ENCODE data around the gene HOXD4. TPM values are rescaled to one million over a fixed set of nuclear protein-coding genes. Genes with fewer than 3 reads are reported as not detected.

Gene HOXD4
- total and polyA plus RNA-seq, 2 of the 4 experiments (the other 2 are of a cell fraction) = not detected

- ChIA-PET CTCF (no interaction called here), POLR2A (ENCODE audit: unreplicated experiment) (no interaction called here)
- no TSS peak for BruUV-seq (replicated peaks)
- Histone ChIP-seq H3K27ac (ENCODE audit: insufficient read depth, low read length) (no peak overlapping the region), H3K4me3 (ENCODE audit: insufficient read depth, low read depth, low read length) (no peak overlapping the region), H3K18ac (ENCODE audit: low read depth, low read length) (no peak overlapping the region), H3K79me1 (ENCODE audit: low read depth in 1 of 2, low read length in 2 of 2) (no peaks in the 10 kb centered on the region), H3K4ac (ENCODE audit: low read depth, low read length) (no peak overlapping the region), H4K8ac (ENCODE audit: low read depth in 2 of 2, low read length in 2 of 2) (no peak overlapping the region), H3K9me3 (ENCODE audit: control insufficient read depth, insufficient read depth, low read length) (no peaks in the 10 kb centered on the region), H4K91ac (ENCODE audit: insufficient read depth, low read depth, low read length) (no peak overlapping the region), H2AFZ (replicated peaks; ENCODE audit: low read length, poor library complexity) (no peak overlapping the region), H3K14ac (replicated peaks; ENCODE audit: low read depth, low read length) (no peak overlapping the region), H3K23ac (ENCODE audit: low read depth, low read length) (no peak overlapping the region), H3K36me3 (ENCODE audit: control insufficient read depth, insufficient read depth, low read length) (no peaks in the 10 kb centered on the region), H2BK120ac (ENCODE audit: low read depth, low read length) (no peak overlapping the region), H2BK15ac (ENCODE audit: low read depth, low read length) (no peak overlapping the region), H2BK5ac (ENCODE audit: low read depth, low read length, poor library complexity, severe bottlenecking) (no peak overlapping the region), H3K4me2 (ENCODE audit: low read depth, low read length) (no peak overlapping the region), H4K20me1 (ENCODE audit: insufficient read depth, low read length) (no peaks in the 10 kb centered on the region), H3K9ac (ENCODE audit: low read depth, low read length) (no peak overlapping the region), H3K4me1 (ENCODE audit: control insufficient read depth, insufficient read depth, low read length) (no peaks in the 10 kb centered on the region), H3K9me1 (ENCODE audit: insufficient read depth, low read length) (no peaks in the 10 kb centered on the region), H3K56ac (ENCODE audit: extremely low read depth, insufficient read depth, low read length) (no peak overlapping the region), H2AK5ac (ENCODE audit: low read depth, low read length) (no peak overlapping the region), H3K27me3 (ENCODE audit: control insufficient read depth, insufficient read depth, low read length) (peaks cover 2% of the 10 kb centered on the region; the same call in 1 of the 2 replicates), H2BK20ac (ENCODE audit: low read depth, low read length) (no peak overlapping the region), H2AK9ac (replicated peaks; ENCODE audit: low read depth, low read length, poor library complexity) (no peak overlapping the region), H4K5ac (ENCODE audit: low read depth, low read length) (no peak overlapping the region)
- dilution Hi-C loops (cut with HindIII; ENCODE audit: low sequenced_read_pairs, unreplicated experiment) (no loop called here), in situ Hi-C loops (cut with MboI; ENCODE audit: low sequenced_read_pairs) (no loop called here), intact Hi-C loops (cut with micrococcal nuclease) (no loop called here)
- ATAC-seq (ENCODE audit: low read depth) (no peak), DNase-seq (no peak)
- TF ChIP-seq RAD21 (IDR thresholded peaks at IDR 0.05; ENCODE audit: low read length) = no peak
- TF ChIP-seq RCOR1 (IDR thresholded peaks at IDR 0.05; ENCODE audit: insufficient replicate concordance, low read length) = no peak
- TF ChIP-seq FOS (IDR thresholded peaks at IDR 0.05; ENCODE audit: low read depth, low read length) = no peak
- TF ChIP-seq NFE2L2 (IDR thresholded peaks at IDR 0.05; ENCODE audit: low read depth, low read length) = no peak
- TF ChIP-seq ELK1 (IDR thresholded peaks at IDR 0.05; ENCODE audit: borderline replicate concordance, low read depth, low read length) = no peak
- no peak for TF ChIP-seq CHD1 (IDR thresholded peaks at IDR 0.05; ENCODE audit: low read depth, low read length)
- no peak for TF ChIP-seq MAZ (IDR thresholded peaks at IDR 0.05; ENCODE audit: borderline replicate concordance, low read depth, low read length)
- TF ChIP-seq CTCF (conservative IDR thresholded peaks at IDR 0.05; ENCODE audit: low read depth, low read length) = no peak
- no peak for TF ChIP-seq POLR2A (IDR thresholded peaks at IDR 0.05; ENCODE audit: low read depth, low read length)
- no peak for TF ChIP-seq MAFK (IDR thresholded peaks at IDR 0.05; ENCODE audit: low read depth, low read length)
- TF ChIP-seq CEBPB (IDR thresholded peaks at IDR 0.05; ENCODE audit: low read depth, low read length) = no peak
- no peak for TF ChIP-seq SMC3 (IDR thresholded peaks at IDR 0.05; ENCODE audit: low read depth, low read length)
- TF ChIP-seq BHLHE40 (IDR thresholded peaks at IDR 0.05; ENCODE audit: low read depth, low read length) = no peak
- TF ChIP-seq MXI1 (IDR thresholded peaks at IDR 0.05; ENCODE audit: borderline replicate concordance, low read depth, low read length) = no peak
- TF ChIP-seq, protein P1, sequence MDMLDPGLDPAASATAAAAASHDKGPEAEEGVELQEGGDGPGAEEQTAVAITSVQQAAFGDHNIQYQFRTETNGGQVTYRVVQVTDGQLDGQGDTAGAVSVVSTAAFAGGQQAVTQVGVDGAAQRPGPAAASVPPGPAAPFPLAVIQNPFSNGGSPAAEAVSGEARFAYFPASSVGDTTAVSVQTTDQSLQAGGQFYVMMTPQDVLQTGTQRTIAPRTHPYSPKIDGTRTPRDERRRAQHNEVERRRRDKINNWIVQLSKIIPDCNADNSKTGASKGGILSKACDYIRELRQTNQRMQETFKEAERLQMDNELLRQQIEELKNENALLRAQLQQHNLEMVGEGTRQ (IDR thresholded peaks at IDR 0.05; ENCODE audit: low read depth, low read length) = no peak
- TF ChIP-seq RFX5 (IDR thresholded peaks at IDR 0.05; ENCODE audit: low read depth, low read length) = no peak
- 47% methylated on average over 3 of the region's 21 CpGs; no CpG with 5 or more reads in 1 of the 2 experiments for WGBS, 2 experiments (ENCODE audit: extremely low coverage in 2 of 2, insufficient read length in 1 of 2)
These were observed 49.6 kb downstream of the HOXD4 start for GRCh38 chr2:176200971-176201370.
